Measurements from ENCODE around the gene BGLAP. TPM values are rescaled to one million over a fixed set of nuclear protein-coding genes. Genes with fewer than 3 reads are reported as not detected.

BGLAP gene
- total RNA-seq = 1.4 TPM in 1 of 2 replicates, not detected in the other

GRCh38 chr1:156241926-156242325 is at the start of gene BGLAP:
Gene BGLAP, plus strand, starts transcription at chr1:156242184. Its CDS starts 48 bp downstream, at chr1:156242232.

GRCh38 chr1:156193488-156194299 is 48.3 kb upstream of the BGLAP start, which contains the start of gene SLC25A44:
Gene SLC25A44, plus strand, starts transcription at chr1:156194104. Its CDS starts 5,744 bp downstream, at chr1:156199848.

GRCh38 chr1:156212833-156213643 is 28.9 kb upstream of the BGLAP start, which contains the start of gene PMF1:
Gene PMF1, plus strand, starts transcription at chr1:156213007. Its CDS starts 9 bp downstream, at chr1:156213016.

GRCh38 chr1:156247460-156248322 is 5.7 kb downstream of the BGLAP start, which contains the start of gene PAQR6:
Gene PAQR6, minus strand, starts transcription at chr1:156248056. Its CDS starts 1,325 bp downstream, at chr1:156246731.

GRCh38 chr1:156282479-156283222 is 40.7 kb downstream of the BGLAP start, which contains the start of gene SMG5:
Gene SMG5, minus strand, starts transcription at chr1:156282825. Its CDS starts 145 bp downstream, at chr1:156282680.

GRCh38 chr1:156284112-156284511 is 42.1 kb downstream of the BGLAP start, which contains the start of gene TMEM79:
Gene TMEM79, plus strand, starts transcription at chr1:156284325. Its CDS starts 902 bp downstream, at chr1:156285227.

Other genes with a start within 250 kb of the BGLAP start
- gene SSR2, start 221.2 kb upstream of the BGLAP start, total RNA-seq = 543 and 603 TPM in 2 replicates
- 13.5 and 21.9 TPM in 2 replicates for gene UBQLN4, start 188.4 kb upstream of the BGLAP start, total RNA-seq
- 57.0 and 75.0 TPM in 2 replicates for gene LAMTOR2, start 187.4 kb upstream of the BGLAP start, total RNA-seq
- gene RAB25, start 181.0 kb upstream of the BGLAP start, total RNA-seq = not detected in 2 replicates
- 0.18 and 0.81 TPM in 2 replicates for gene MEX3A, start 159.7 kb upstream of the BGLAP start, total RNA-seq
- 661 and 681 TPM in 2 replicates for gene LMNA, start 127.5 kb upstream of the BGLAP start, total RNA-seq
- gene SEMA4A, start 88.6 kb upstream of the BGLAP start, total RNA-seq = 0.54 TPM in 1 of 2 replicates, not detected in the other
- 11.9 and 13.8 TPM in 2 replicates for gene SLC25A44, start 48.1 kb upstream of the BGLAP start, total RNA-seq
- 44.1 and 57.0 TPM in 2 replicates for gene PMF1, start 29.2 kb upstream of the BGLAP start, total RNA-seq
- gene PAQR6, start 5.9 kb downstream of the BGLAP start, total RNA-seq = 0.32 and 1.6 TPM in 2 replicates
- gene SMG5, start 40.6 kb downstream of the BGLAP start, total RNA-seq = 38.8 and 39.7 TPM in 2 replicates
- gene TMEM79, start 42.1 kb downstream of the BGLAP start, total RNA-seq = 0.90 and 1.1 TPM in 2 replicates
- 71.4 and 85.6 TPM in 2 replicates for gene GLMP, start 53.5 kb downstream of the BGLAP start, total RNA-seq
- gene VHLL, start 57.1 kb downstream of the BGLAP start, total RNA-seq = not detected in 2 replicates
- 254 and 318 TPM in 2 replicates for gene CCT3, start 96.1 kb downstream of the BGLAP start, total RNA-seq
- 2.6 TPM in 1 of 2 replicates, not detected in the other for gene TSACC, start 96.3 kb downstream of the BGLAP start, total RNA-seq
- not detected in 2 replicates for gene RHBG, start 127.0 kb downstream of the BGLAP start, total RNA-seq

Measured in cardiac atrium fibroblast (primary cell).